GM21786 (cell line): Measurements from ENCODE around the gene SKAP2.

Source experiments
- ATAC-seq: cut with Tn5 transposase; IDR thresholded peaks from one replicate; pipeline ENCODE4 v1.9.1; 2021; ENCODE audit not compliant: unreplicated experiment

Gene SKAP2

GRCh38 chr7:26698194-26698593, 166.2 kb downstream of the SKAP2 start:
- no peak for ATAC-seq

DNA sequence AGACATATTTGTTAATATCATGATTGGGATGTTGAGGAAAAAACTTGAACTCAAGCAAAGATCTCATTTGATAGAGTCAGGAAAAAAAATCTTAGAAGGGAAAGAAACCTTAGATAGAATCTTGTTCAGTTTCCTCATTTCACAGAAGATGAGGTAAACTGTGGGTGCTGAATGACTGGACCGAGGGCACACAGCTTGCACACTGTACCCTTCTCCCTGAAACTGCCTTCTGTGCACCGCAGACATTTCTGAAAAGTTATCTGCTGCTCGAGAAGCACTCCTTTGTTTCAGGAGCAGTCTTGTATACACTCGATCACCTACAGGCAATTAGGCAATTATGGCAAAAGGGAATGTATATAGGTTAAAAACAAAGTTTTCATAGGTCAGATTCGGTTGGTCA, 167.4 kb downstream of the SKAP2 start:
- no peak for ATAC-seq

- ATAC-seq: no peak
Measured at GRCh38 chr7:26696161-26696560, 168.2 kb downstream of the SKAP2 start.

GRCh38 chr7:26694713-26695112, 169.7 kb downstream of the SKAP2 start:
- ATAC-seq: no peak

- ATAC-seq: no peak
Measured at GRCh38 chr7:26694141-26694540, 170.2 kb downstream of the SKAP2 start.

- ATAC-seq: no peak
Measured at GRCh38 chr7:26691886-26692285, 172.5 kb downstream of the SKAP2 start.

- no peak for ATAC-seq
Measured at GRCh38 chr7:26691406-26691805, 173.0 kb downstream of the SKAP2 start.

DNA sequence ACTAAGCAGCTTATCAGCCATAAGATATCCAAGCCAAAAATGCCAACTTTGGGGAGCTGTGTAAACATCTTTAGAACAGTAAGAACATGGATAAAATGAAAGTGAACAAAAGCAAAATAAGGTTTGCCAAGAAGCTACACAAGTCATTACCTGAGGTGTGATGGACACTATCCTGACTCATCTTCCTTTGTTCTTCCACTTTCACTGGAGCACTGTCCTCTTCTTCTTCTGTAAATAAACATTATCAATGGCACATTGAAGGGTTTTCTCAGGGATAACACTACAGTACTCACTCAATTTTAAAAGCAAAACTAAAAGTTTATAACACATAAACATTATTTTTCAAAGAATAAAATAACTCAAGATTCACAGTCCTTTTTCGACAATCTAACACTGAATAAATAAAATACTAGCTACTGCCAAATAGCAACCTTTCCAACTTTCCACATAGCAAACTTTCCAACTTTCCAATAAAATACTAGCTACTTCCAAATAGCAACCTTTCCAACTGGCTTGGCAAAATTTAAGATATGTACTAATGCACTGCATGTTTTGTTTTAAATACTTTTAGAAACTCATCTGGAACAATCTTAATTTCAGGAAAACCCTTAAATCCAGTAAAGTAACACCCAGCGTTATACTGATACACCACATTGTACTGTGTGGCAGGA, 174.1 kb downstream of the SKAP2 start:
- no peak for ATAC-seq

DNA sequence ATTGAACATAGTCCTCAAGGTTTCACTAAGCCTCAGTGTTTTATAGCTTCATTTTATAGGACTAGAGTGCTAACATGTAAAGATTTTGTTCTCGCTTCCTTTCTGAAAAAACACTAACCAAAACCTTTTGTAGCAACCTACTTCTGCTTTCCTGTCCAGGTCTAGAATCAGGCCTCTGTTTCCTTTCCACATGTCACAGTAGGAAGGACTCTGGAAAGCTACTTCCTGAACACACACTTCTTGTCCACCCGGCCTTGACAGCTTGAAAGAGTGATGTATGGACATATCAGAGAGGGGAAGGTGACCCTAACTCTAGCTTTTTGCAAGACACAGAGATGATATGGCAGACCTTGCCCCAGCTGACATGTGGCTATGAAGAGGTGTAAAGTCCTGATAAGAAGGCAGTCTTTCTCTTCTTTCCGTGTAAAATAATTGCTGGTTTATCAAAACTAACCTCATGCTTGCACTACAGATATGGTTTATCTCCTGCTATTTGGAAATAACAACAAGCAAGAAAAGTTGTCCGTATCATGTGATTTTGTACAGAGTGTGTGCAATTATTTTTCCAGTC, 175.4 kb downstream of the SKAP2 start:
- ATAC-seq: peak; percentile 87

- no peak for ATAC-seq
Measured at GRCh38 chr7:26688388-26688787, 176.0 kb downstream of the SKAP2 start.

- no peak for ATAC-seq
Measured at GRCh38 chr7:26687032-26687431, 177.4 kb downstream of the SKAP2 start.

DNA sequence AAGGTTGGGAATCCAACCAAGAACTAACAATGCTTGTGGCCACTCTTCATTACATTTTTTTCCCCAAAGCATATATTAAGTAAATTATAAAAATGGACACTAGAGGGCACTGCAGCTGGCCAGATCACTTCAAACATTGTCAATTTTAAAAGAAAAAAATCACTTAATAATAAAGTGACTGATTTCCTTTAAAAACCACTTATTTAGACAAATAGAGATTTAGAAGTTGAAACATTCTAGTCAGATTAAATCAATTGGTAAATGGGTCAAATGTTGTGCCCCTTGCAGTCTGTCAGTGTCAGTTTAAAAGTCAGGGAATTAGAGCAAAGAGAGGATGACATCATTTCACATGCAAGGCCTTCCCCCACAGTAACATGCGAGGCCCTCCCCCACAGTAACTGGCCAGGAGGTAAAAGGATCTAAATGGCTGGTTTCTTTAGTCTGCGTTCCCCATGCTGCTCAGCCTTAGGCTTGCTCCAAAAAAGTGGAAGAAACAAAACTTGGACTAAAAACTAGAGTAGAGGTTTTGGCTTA, 177.9 kb downstream of the SKAP2 start:
- ATAC-seq: no peak

GRCh38 chr7:26685606-26686005, 178.8 kb downstream of the SKAP2 start:
- no peak for ATAC-seq

- ATAC-seq: no peak
Measured at GRCh38 chr7:26684447-26684846, 179.9 kb downstream of the SKAP2 start.

- ATAC-seq: no peak
Measured at GRCh38 chr7:26683277-26683676, 181.1 kb downstream of the SKAP2 start.

DNA sequence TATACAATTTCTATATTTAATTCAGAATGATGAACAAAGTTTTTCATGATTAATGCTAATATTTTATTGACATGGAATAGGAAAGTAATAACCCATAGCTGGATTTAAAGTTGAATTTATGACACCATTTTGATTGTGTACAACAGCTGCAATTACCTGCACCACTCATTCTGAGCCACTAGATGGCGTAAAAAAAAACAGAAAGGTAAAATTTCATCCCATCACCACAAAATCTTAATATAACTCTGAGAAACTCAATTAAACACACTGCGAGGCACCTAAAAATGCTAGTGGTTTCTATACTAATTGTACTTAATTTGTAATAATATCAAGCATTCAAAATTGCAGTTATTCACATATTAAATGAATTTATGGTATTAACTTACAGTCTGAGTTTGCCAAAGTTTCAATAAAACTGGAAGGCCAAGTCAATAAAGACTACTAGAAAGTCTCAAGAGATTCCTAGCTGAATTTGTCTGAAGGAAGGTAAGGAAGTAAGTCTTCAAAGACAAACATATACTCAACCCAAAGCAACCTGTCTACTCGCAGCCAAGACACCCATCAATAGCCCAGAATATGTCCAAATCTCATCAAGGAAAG, 182.5 kb downstream of the SKAP2 start:
- no peak for ATAC-seq

- ATAC-seq: no peak
Measured at GRCh38 chr7:26680587-26680986, 183.8 kb downstream of the SKAP2 start.

DNA sequence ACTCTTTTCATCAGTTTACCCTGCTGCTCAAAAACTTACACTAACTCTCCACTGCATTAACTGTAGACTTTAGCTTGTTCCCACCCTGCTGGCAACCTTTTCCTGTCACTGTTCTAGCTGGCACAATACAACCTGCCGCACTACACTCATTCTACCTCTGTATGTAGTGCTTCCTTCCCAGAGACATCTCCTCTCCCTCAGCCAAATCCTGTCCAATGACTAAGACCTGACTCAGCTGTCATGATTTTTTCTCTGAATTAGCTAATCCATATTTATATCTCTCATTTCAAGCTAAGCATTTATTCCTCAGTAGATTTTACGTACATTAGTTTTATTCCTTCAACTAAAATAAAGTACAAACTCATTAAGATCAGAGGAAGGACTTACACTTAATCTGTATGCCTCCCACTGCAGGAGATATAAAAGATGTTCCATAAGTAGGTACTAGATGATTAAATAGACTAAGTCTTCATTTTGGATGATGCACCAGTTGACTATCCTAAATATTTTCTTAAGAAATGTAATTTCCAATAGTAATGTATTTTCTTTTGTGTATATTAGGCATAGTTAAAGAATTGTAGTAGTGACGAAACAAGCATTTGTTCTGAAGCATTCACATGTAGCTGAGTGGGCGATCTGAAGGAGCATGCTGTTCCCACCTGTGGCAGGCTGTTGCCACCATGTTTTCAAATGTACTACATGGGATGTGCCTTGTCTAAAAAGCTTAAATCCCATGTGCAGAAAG, 189.1 kb downstream of the SKAP2 start:
- ATAC-seq: no peak

DNA sequence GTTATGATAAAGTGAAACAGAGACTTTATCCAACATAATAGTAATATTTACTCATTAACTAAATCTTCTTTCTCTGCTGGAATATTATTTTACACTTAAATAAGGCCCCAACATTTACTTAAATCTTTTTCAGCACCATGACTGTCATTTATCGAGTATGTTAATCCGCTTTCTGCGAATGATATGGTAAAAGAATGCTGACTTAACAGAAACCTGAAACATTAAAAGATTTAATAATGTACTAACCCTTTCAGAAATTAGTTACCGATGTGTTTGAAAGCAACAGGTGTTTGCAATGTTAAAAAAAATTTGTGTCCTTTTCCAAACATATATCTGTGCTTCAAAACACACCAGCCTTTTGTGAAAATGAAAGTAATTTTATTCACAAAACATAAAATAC, 190.5 kb downstream of the SKAP2 start:
- no peak for ATAC-seq

DNA sequence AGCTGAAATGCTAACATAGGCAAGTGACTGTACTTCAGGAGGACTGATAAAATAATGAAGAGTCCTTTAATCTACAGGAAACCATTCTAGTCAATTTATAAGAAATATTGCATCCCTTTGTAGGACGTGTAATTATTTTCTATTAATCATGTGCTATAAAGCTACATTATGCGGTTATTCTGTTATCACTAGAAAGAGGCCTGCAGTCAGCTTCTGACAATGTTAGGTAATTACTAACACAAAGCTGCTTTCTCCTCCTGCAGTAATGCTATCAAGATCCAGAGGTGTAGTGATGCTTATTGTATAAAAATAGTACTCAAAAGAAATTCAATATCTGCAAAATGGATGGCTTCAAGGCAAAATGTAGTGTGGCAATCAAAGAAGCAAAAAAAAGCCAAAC, 191.1 kb downstream of the SKAP2 start:
- no peak for ATAC-seq

DNA sequence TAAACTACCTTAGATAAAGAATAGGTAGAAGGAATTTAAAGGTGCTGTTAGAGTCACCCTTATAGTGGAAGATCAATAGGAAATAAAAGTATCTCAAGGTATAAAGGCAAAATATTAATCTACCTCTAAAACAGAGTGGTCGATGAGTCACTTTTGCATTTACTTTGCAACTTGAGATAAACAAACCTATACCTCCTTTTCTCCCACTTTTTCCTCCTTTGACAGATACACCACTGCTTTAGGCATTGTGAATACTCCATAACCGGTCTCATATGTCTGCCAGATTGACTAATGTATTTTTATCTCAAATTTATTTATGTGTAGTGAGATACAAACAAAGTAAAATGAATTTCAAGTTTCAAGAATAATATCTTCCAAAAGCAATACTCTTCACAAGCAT, 193.5 kb downstream of the SKAP2 start:
- ATAC-seq: no peak

- no peak for ATAC-seq
Measured at GRCh38 chr7:26670290-26670689, 194.1 kb downstream of the SKAP2 start.
